Measurements from ENCODE around the gene PALLD.

GRCh38 chr4:168488869-168489274 lies 8.0 kb upstream of the PALLD start:
- no peak for TF ChIP-seq CTCF (IDR thresholded peaks at IDR 0.05; ENCODE audit: low read depth, low read length)
- no peak for TF ChIP-seq POLR2A (IDR thresholded peaks at IDR 0.05; ENCODE audit: extremely low read depth, insufficient read length)
- no peak for TF ChIP-seq MAX (IDR thresholded peaks at IDR 0.05; ENCODE audit: low read depth, low read length)
